Karpas-422 (cell line): Measurements from ENCODE around the gene DENND5B. TPM values are rescaled to one million over a fixed set of nuclear protein-coding genes. Genes with fewer than 3 reads are reported as not detected.

ENCODE experiments used
- DNase-seq: peaks from one replicate; pipeline ENCODE4 v3.0.0-alpha.2; 2015
- H2AFZ ChIP-seq: fragments of 200-600 bp; sonication (generic); 2 replicates; pipeline ENCODE4 v1.6.1; 2014; ENCODE audit warnings: antibody characterized with exemption, low read length, mixed read lengths
- H3K27ac ChIP-seq: fragments of 200-600 bp; sonication (generic); 2 replicates; pipeline ENCODE4 v1.5.1; 2014; ENCODE audit warnings: mild to moderate bottlenecking, low read length, moderate library complexity
- H3K27me3 ChIP-seq: fragments of 200-600 bp; sonication (generic); 2 replicates; pipeline ENCODE4 v1.6.1; 2014; ENCODE audit warnings: low read length, mixed read lengths
- H3K36me3 ChIP-seq: fragments of 200-600 bp; sonication (generic); 2 replicates; pipeline ENCODE4 v1.6.1; 2014; ENCODE audit warnings: low read length, mixed read lengths; ENCODE audit not compliant: insufficient read depth
- H3K4me1 ChIP-seq: fragments of 200-600 bp; sonication (generic); 2 replicates; pipeline ENCODE4 v1.6.1; 2014; ENCODE audit warnings: mild to moderate bottlenecking, low read length, mixed read lengths
- H3K4me2 ChIP-seq: fragments of 200-600 bp; sonication (generic); 2 replicates; pipeline ENCODE4 v1.6.1; 2014; ENCODE audit warnings: low read length, low read depth, mild to moderate bottlenecking; ENCODE audit not compliant: poor library complexity, severe bottlenecking
- H3K4me3 ChIP-seq: fragments of 200-600 bp; sonication (generic); 2 replicates; pipeline ENCODE4 v1.5.1; 2014; ENCODE audit warnings: mild to moderate bottlenecking, antibody characterized with exemption, low read length, mixed read lengths
- H3K79me2 ChIP-seq: fragments of 200-600 bp; sonication (generic); 2 replicates; pipeline ENCODE4 v1.6.1; 2014; ENCODE audit warnings: mild to moderate bottlenecking, low read length, mixed read lengths
- H3K9ac ChIP-seq: fragments of 200-600 bp; sonication (generic); 2 replicates; pipeline ENCODE4 v1.6.0; 2014; ENCODE audit warnings: low read length
- H3K9me2 ChIP-seq: fragments of 200-600 bp; sonication (generic), shearing (Covaris generic); replicated peaks from 2 replicates; pipeline ENCODE4 v1.6.0; 2014; ENCODE audit warnings: mild to moderate bottlenecking, low read length, moderate library complexity; ENCODE audit not compliant: insufficient read depth
- H3K9me3 ChIP-seq: fragments of 300-700, 200-600 bp; sonication (generic); 2 replicates; pipeline ENCODE4 v1.6.1; 2014; ENCODE audit warnings: low read length, mixed read lengths
- H4K20me1 ChIP-seq: fragments of 200-600 bp; sonication (generic); 2 replicates; pipeline ENCODE4 v1.6.1; 2014; ENCODE audit warnings: mild to moderate bottlenecking, antibody characterized with exemption, low read length, low read depth; ENCODE audit not compliant: insufficient read depth
- total RNA-seq: library from RNA; depleted of rRNA; stranded (reverse); fragments of >200 nt; shearing (Covaris generic); gene quantifications from 2 replicates; pipeline ENCODE4 v1.2.3, GENCODE V29; 2014; ENCODE audit warnings: low replicate concordance

DENND5B gene
- total RNA-seq, 1 experiment from 2014 or later: 5.5 TPM

GRCh38 chr12:31355747-31356107 is 235.2 kb downstream of the DENND5B start:
- H3K4me3 ChIP-seq: no peak overlapping the region
- H3K4me1 ChIP-seq: peaks cover 11% of the 10 kb centered on the region
- no peak overlapping the region for H2AFZ ChIP-seq
- no peak overlapping the region for H3K27ac ChIP-seq
- no peaks in the 10 kb centered on the region for H3K9me3 ChIP-seq
- no peaks in the 10 kb centered on the region for H4K20me1 ChIP-seq
- no peak overlapping the region for H3K9ac ChIP-seq
- no peaks in the 10 kb centered on the region for H3K9me2 ChIP-seq
- H3K4me2 ChIP-seq: no peak overlapping the region
- DNase-seq: no peak
- H3K36me3 ChIP-seq: no peaks in the 10 kb centered on the region
- H3K27me3 ChIP-seq: no peaks in the 10 kb centered on the region
- no peaks in the 10 kb centered on the region for H3K79me2 ChIP-seq

- Histone ChIP-seq H3K9ac (no peak overlapping the region), H3K36me3 (no peaks in the 10 kb centered on the region), H3K4me2 (peak overlapping the region; percentile 23), H3K27me3 (no peaks in the 10 kb centered on the region), H3K79me2 (no peaks in the 10 kb centered on the region), H3K9me2 (no peaks in the 10 kb centered on the region), H3K4me1 (peaks cover 11% of the 10 kb centered on the region), H3K9me3 (no peaks in the 10 kb centered on the region), H2AFZ (no peak overlapping the region), H3K4me3 (no peak overlapping the region), H3K27ac (no peak overlapping the region), H4K20me1 (no peaks in the 10 kb centered on the region)
- peak; percentile 43 for DNase-seq
Measured at GRCh38 chr12:31353750-31354708, 236.9 kb downstream of the DENND5B start.

- no peaks in the 10 kb centered on the region for H3K36me3 ChIP-seq
- no peak overlapping the region for H3K27ac ChIP-seq
- no peak overlapping the region for H3K4me2 ChIP-seq
- no peak overlapping the region for H2AFZ ChIP-seq
- no peaks in the 10 kb centered on the region for H4K20me1 ChIP-seq
- H3K4me3 ChIP-seq: no peak overlapping the region
- H3K9ac ChIP-seq: no peak overlapping the region
- H3K79me2 ChIP-seq: no peaks in the 10 kb centered on the region
- no peaks in the 10 kb centered on the region for H3K9me2 ChIP-seq
- no peaks in the 10 kb centered on the region for H3K27me3 ChIP-seq
- H3K4me1 ChIP-seq: no peaks in the 10 kb centered on the region
- DNase-seq: no peak
- no peaks in the 10 kb centered on the region for H3K9me3 ChIP-seq
Measured at GRCh38 chr12:31346267-31346666, 244.7 kb downstream of the DENND5B start.

- no peaks in the 10 kb centered on the region for H3K27me3 ChIP-seq
- H3K79me2 ChIP-seq: no peaks in the 10 kb centered on the region
- no peak overlapping the region for H3K4me2 ChIP-seq
- H3K9me2 ChIP-seq: no peaks in the 10 kb centered on the region
- no peak overlapping the region for H3K9ac ChIP-seq
- DNase-seq: no peak
- H3K36me3 ChIP-seq: no peaks in the 10 kb centered on the region
- no peaks in the 10 kb centered on the region for H3K4me1 ChIP-seq
- no peak overlapping the region for H3K27ac ChIP-seq
- H2AFZ ChIP-seq: no peak overlapping the region
- no peaks in the 10 kb centered on the region for H4K20me1 ChIP-seq
- no peaks in the 10 kb centered on the region for H3K9me3 ChIP-seq
- no peak overlapping the region for H3K4me3 ChIP-seq
Measured at GRCh38 chr12:31343139-31343538, 247.8 kb downstream of the DENND5B start.

GRCh38 chr12:31342286-31342685 is 248.7 kb downstream of the DENND5B start:
- Histone ChIP-seq H3K4me2 (no peak overlapping the region), H3K9me3 (no peaks in the 10 kb centered on the region), H4K20me1 (no peaks in the 10 kb centered on the region), H3K79me2 (no peaks in the 10 kb centered on the region), H3K4me3 (no peak overlapping the region), H3K36me3 (no peaks in the 10 kb centered on the region), H2AFZ (no peak overlapping the region), H3K9ac (no peak overlapping the region), H3K27ac (no peak overlapping the region), H3K27me3 (no peaks in the 10 kb centered on the region), H3K9me2 (no peaks in the 10 kb centered on the region), H3K4me1 (no peaks in the 10 kb centered on the region)
- no peak for DNase-seq

GRCh38 chr12:31339831-31340622 is 250.9 kb downstream of the DENND5B start:
- Histone ChIP-seq H3K79me2 (no peaks in the 10 kb centered on the region), H3K4me3 (no peak overlapping the region), H3K27ac (no peak overlapping the region), H3K27me3 (no peaks in the 10 kb centered on the region), H2AFZ (no peak overlapping the region), H3K9ac (no peak overlapping the region), H3K4me2 (no peak overlapping the region), H3K4me1 (no peaks in the 10 kb centered on the region), H3K36me3 (no peaks in the 10 kb centered on the region), H4K20me1 (no peaks in the 10 kb centered on the region), H3K9me3 (no peaks in the 10 kb centered on the region), H3K9me2 (no peaks in the 10 kb centered on the region)
- DNase-seq: no peak

GRCh38 chr12:31337952-31338351 is 253.0 kb downstream of the DENND5B start:
- Histone ChIP-seq H3K36me3 (no peaks in the 10 kb centered on the region), H3K9me3 (no peaks in the 10 kb centered on the region), H3K4me3 (no peak overlapping the region), H3K27me3 (no peaks in the 10 kb centered on the region), H3K27ac (no peak overlapping the region), H2AFZ (no peak overlapping the region), H3K9me2 (no peaks in the 10 kb centered on the region), H3K9ac (no peak overlapping the region), H3K4me2 (no peak overlapping the region), H3K4me1 (no peaks in the 10 kb centered on the region), H4K20me1 (no peaks in the 10 kb centered on the region), H3K79me2 (no peaks in the 10 kb centered on the region)
- DNase-seq: no peak
